SJSA1 (cell line): ENCODE measurements around the gene CHTF8. TPM values are rescaled to one million over a fixed set of nuclear protein-coding genes. Genes with fewer than 3 reads are reported as not detected.

ENCODE experiments used
- DNase-seq, 2 experiments: peaks; one replicate each; pipeline ENCODE4 v3.0.0-alpha.2; 2015 to 2020; ENCODE audit warnings: low spot score in 2 of 2, low read depth in 1 of 2
- H3K27ac ChIP-seq: fragments of 250-450 bp; sonication (Bioruptor Pico); 2 replicates; pipeline ENCODE4 v1.5.1; 2020; ENCODE audit warnings: mild to moderate bottlenecking, moderate library complexity
- H3K27me3 ChIP-seq: fragments of 250-450 bp; sonication (Bioruptor Pico); replicated peaks from 2 replicates; pipeline ENCODE4 v1.5.1; 2020; ENCODE audit warnings: mild to moderate bottlenecking, moderate library complexity
- H3K36me3 ChIP-seq: fragments of 250-450 bp; sonication (Bioruptor Pico); 2 replicates; pipeline ENCODE4 v1.5.1; 2020; ENCODE audit warnings: mild to moderate bottlenecking
- H3K4me1 ChIP-seq: fragments of 250-450 bp; sonication (Bioruptor Pico); replicated peaks from 2 replicates; pipeline ENCODE4 v1.6.1; 2021; ENCODE audit warnings: mild to moderate bottlenecking
- H3K4me3 ChIP-seq: fragments of 250-450 bp; sonication (Bioruptor Pico); 2 replicates; pipeline ENCODE4 v1.5.1; 2020; ENCODE audit warnings: mild to moderate bottlenecking
- H3K9me3 ChIP-seq: fragments of 250-450 bp; sonication (Bioruptor Pico); replicated peaks from 2 replicates; pipeline ENCODE4 v1.5.1; 2020; ENCODE audit warnings: mild to moderate bottlenecking
- total RNA-seq: library from RNA; depleted of rRNA; stranded (reverse); fragments of >200 nt; shearing (Covaris generic); gene quantifications from 2 replicates; pipeline ENCODE4 v1.2.3, GENCODE V29; 2014

CHTF8 gene
- total RNA-seq, 1 experiment from 2014 or later: 43.1 TPM

- Histone ChIP-seq H3K4me3 (no peak overlapping the region), H3K36me3 (peaks cover 64% of the 10 kb centered on the region), H3K4me1 (no peaks in the 10 kb centered on the region), H3K27ac (no peak overlapping the region), H3K9me3 (no peaks in the 10 kb centered on the region), H3K27me3 (no peaks in the 10 kb centered on the region)
- DNase-seq: no peak
Measured at GRCh38 chr16:69114976-69115355, 17.4 kb downstream of the CHTF8 start.

- no peak for DNase-seq
- peaks cover 64% of the 10 kb centered on the region for H3K36me3 ChIP-seq
- no peaks in the 10 kb centered on the region for H3K9me3 ChIP-seq
- H3K4me1 ChIP-seq: no peaks in the 10 kb centered on the region
- H3K4me3 ChIP-seq: no peak overlapping the region
- H3K27ac ChIP-seq: no peak overlapping the region
- H3K27me3 ChIP-seq: no peaks in the 10 kb centered on the region
Measured at GRCh38 chr16:69114346-69114975, 17.9 kb downstream of the CHTF8 start.

DNA sequence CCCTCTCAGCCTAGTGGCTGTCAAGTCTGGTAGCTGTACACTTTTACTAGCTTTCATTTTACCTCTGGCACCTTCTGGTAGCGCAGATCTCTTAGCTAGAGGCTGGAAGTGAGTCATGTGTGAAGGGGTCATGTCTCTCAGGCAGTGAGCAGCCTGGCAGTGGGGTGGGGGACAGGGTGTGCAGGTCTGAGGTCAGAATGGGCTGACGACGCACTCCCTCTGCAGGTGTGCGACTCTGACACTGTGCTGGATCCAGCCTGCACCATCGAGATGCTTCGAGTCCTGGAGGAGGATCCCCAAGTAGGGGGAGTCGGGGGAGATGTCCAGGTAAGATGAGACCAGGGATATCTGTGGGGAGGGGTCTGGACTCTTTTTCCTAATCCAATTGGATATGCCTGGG is 19.2 kb downstream of the CHTF8 start:
- H3K27ac ChIP-seq: no peak overlapping the region
- no peaks in the 10 kb centered on the region for H3K27me3 ChIP-seq
- H3K36me3 ChIP-seq: peaks cover 57% of the 10 kb centered on the region
- no peaks in the 10 kb centered on the region for H3K9me3 ChIP-seq
- H3K4me3 ChIP-seq: no peak overlapping the region
- H3K4me1 ChIP-seq: no peaks in the 10 kb centered on the region
- DNase-seq: no peak

DNA sequence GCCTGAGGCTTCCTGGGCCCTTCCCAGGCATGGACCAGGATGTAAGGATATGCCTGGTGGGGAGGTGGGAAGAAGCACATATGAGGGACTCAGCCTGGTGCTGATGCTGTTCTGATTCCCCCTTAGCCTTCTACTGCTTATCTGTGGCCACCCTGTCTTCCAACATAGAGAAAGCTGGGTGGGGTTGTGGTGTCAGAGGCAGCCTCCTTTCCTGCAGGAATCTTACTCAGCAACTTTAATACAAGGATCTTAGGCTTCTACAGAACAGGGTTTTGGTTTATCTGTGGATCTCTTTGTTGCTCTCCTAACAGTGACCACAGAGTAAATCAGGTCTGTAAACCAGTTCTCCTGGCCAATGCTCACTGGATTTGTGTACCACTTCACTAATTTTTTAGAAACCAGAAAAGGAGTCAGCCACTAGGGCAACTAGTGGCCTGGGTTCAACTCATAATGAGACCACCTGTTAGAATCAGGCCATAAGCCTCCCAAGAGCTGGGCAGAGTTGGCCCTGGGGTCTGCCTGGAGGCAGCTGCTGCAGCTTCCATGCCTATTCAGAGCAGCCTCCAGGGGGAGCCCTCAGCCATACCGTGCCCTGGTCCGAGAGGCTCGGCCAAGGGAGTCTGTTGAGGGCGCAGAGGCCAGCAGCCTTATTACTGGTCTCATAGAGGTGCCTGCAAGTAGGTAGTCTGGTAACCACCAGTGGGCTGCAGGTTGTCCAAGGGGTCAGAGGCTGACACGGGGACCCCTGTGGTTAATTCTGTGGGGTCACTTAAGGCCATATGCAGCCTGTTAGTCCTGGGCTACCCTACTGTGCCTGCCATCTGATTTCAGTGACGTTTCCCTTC is 19.9 kb downstream of the CHTF8 start:
- peaks cover 52% of the 10 kb centered on the region for H3K36me3 ChIP-seq
- H3K27me3 ChIP-seq: no peaks in the 10 kb centered on the region
- peak; percentile 31 to 75 for DNase-seq
- H3K4me1 ChIP-seq: no peaks in the 10 kb centered on the region
- H3K4me3 ChIP-seq: no peak overlapping the region
- H3K9me3 ChIP-seq: no peaks in the 10 kb centered on the region
- H3K27ac ChIP-seq: no peak overlapping the region

DNA sequence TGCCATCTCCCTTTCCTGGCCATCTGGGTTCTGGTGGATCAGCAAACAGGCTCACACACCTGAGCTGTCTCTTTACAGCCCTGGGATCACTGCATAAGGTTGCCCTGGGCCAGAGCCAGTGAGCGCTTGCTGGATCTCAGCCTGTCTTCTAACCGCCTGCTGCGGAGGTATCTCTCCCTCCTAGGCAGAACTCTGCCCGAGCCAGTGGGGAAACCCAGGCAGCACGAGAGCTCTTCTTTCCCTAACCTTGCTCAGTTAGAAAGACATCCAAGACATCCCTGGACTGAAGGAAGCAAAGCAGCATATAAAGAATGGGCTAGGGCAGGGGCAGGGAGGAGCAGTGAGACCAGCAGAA is 20.5 kb downstream of the CHTF8 start:
- DNase-seq: no peak
- H3K4me1 ChIP-seq: peaks cover 2% of the 10 kb centered on the region
- no peak overlapping the region for H3K27ac ChIP-seq
- no peaks in the 10 kb centered on the region for H3K9me3 ChIP-seq
- H3K4me3 ChIP-seq: no peak overlapping the region
- H3K27me3 ChIP-seq: no peaks in the 10 kb centered on the region
- peaks cover 46% of the 10 kb centered on the region for H3K36me3 ChIP-seq

DNA sequence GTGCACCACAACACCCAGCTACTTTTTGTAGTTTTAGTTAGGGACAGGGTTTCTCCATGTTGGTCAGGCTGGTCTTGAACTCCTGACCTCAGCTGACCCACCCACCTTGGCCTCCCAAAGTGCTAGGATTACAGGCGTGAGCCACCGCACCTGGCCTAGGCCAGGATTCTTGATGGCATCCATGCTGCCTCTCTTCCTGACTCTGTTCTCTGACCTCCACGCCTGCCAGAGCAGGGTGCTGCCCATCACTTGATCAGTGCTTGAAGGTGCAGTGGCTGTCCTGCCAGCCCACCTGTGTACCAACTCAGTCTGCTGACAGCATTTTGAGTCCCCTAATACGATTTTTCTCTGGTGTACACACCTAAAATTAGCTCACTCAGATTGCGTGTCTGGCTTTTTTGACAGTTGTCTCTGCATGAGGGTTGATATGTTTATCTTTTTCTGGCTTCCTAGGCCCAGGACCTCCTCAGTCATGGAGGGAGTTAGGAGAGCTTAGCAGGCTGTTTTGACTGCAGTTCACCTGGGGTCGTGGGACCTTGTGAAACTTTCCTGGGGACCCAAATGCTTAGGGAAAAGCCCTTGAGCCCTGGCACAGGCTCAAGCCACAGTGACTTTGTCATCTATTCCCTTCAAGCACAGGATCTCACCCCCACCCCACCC is 21.0 kb downstream of the CHTF8 start:
- Histone ChIP-seq H3K36me3 (peaks cover 41% of the 10 kb centered on the region), H3K9me3 (no peaks in the 10 kb centered on the region), H3K4me3 (no peak overlapping the region), H3K27me3 (no peaks in the 10 kb centered on the region), H3K27ac (no peak overlapping the region), H3K4me1 (peaks cover 7% of the 10 kb centered on the region)
- no peak for DNase-seq

- H3K4me1 ChIP-seq: peaks cover 13% of the 10 kb centered on the region
- no peak overlapping the region for H3K4me3 ChIP-seq
- no peak overlapping the region for H3K27ac ChIP-seq
- no peaks in the 10 kb centered on the region for H3K9me3 ChIP-seq
- no peak for DNase-seq
- peaks cover 36% of the 10 kb centered on the region for H3K36me3 ChIP-seq
- no peaks in the 10 kb centered on the region for H3K27me3 ChIP-seq
Measured at GRCh38 chr16:69110406-69110805, 22.0 kb downstream of the CHTF8 start.

DNA sequence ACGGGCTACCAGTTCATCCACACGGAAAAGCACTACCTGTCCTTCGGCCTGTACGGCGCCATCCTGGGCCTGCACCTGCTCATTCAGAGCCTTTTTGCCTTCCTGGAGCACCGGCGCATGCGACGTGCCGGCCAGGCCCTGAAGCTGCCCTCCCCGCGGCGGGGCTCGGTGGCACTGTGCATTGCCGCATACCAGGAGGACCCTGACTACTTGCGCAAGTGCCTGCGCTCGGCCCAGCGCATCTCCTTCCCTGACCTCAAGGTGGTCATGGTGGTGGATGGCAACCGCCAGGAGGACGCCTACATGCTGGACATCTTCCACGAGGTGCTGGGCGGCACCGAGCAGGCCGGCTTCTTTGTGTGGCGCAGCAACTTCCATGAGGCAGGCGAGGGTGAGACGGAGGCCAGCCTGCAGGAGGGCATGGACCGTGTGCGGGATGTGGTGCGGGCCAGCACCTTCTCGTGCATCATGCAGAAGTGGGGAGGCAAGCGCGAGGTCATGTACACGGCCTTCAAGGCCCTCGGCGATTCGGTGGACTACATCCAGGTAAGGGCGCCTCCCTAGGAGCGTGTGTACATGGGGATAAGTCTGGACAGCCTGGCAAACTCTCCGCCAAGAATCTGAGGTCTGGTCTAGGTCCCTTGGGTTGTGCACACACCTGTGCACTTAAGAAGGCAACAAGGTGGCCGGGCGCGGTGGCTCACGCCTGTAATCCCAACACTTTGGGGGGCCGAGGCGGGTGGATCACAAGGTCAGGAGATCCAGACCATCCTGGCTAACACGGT is 22.7 kb downstream of the CHTF8 start:
- H3K4me3 ChIP-seq: no peak overlapping the region
- peaks cover 13% of the 10 kb centered on the region for H3K4me1 ChIP-seq
- DNase-seq: no peak
- peaks cover 29% of the 10 kb centered on the region for H3K36me3 ChIP-seq
- H3K27ac ChIP-seq: no peak overlapping the region
- H3K9me3 ChIP-seq: no peaks in the 10 kb centered on the region
- no peaks in the 10 kb centered on the region for H3K27me3 ChIP-seq

DNA sequence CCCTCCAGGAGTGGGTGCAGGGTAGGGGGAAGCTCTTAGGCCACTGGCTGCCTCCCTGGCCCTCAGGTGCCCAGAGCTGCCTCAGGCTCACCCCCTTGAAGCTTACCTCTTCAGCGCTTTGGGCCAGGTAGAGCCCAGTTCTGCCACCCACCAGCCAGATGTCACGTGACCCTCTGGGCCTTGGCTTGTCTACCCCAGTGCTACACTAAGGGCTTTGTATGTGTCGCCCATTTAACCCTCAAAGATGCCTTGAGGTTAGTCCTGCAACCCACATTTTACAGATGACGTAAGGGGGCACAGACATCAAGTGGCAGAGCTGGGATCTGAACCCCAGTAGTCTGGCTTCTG is 23.5 kb downstream of the CHTF8 start:
- H3K9me3 ChIP-seq: no peaks in the 10 kb centered on the region
- no peaks in the 10 kb centered on the region for H3K27me3 ChIP-seq
- DNase-seq: no peak
- H3K27ac ChIP-seq: no peak overlapping the region
- no peak overlapping the region for H3K4me3 ChIP-seq
- H3K36me3 ChIP-seq: peaks cover 25% of the 10 kb centered on the region
- H3K4me1 ChIP-seq: peaks cover 13% of the 10 kb centered on the region

DNA sequence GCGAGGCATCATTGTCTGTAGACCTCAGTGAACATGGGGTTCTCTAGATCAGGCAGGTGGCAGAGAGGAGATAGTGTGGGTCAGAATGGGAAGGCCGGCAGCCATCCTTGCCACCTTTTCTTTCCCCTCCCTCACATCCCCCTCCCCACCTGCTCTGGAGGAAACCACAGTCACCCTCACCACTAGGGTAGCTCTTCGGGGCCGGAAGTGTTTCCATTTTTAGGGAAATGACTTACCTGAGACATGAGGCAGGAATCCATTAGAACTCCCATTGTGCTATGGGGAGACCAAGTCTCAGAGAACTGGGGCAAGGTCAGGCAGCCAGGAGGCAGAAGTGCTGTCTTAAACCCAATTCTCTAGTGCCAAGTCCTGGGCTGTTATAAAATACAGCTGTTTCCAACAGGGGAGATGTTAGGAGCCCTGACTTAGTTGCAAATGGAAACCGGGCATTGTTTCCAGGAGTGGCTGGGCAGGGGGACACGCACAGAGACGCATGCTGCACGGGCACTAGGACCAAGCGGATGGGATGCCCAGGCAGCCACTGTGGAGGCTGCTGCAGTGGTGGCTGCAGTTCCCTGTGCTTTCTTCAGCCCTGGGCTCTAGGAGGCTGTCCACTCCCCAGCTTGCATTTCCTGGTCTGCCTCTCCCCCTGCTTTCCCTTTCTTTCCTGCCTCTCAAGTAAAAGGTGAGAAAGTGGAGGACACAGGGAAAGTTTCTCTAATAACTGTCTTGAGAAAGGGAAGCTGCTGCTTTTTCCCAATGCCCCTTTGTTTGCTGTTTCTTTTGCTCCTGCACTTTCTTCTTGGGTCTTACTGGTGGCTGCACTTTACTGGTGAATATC is 24.1 kb downstream of the CHTF8 start:
- peaks cover 23% of the 10 kb centered on the region for H3K36me3 ChIP-seq
- no peak overlapping the region for H3K4me3 ChIP-seq
- no peak for DNase-seq

DNA sequence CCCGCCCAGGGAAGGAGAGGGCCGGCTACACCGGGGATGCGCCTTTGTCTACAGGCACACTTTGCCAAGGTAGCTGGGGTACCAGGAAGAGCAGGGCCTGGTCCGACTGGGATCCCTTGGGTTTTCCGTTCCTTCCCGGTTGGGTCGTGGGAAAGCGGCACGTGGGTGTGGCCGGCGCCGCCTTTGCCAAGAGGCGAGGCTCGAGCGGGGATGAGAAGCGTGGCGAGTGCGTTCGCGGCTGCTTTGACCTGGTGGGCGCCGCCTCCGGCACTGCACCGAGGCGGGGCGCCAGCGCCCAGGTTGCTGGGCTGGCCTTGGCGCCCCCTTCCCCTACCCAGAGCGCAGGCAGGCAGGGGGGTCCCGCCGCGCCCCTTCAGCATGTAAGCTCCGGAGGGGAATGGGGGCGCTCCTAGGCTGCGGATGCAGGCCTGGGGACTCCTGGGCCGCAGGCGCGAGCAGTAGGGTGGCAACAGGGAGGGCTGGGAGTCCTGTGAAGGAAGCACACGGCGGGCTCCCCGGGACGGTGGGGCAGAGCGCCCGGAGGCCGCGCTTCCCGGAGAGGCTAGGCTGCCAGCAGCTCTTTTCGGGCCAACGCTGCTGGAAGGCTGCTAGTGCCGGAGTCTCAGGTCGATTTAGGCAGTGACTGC is 24.9 kb downstream of the CHTF8 start:
- Histone ChIP-seq H3K4me1 (peaks cover 13% of the 10 kb centered on the region), H3K4me3 (no peak overlapping the region)
- DNase-seq: no peak

More for the DNA sequence above, 24.1 kb downstream of the CHTF8 start:
- Histone ChIP-seq H3K9me3 (no peaks in the 10 kb centered on the region), H3K27ac (no peak overlapping the region), H3K4me1 (peaks cover 13% of the 10 kb centered on the region), H3K27me3 (no peaks in the 10 kb centered on the region)

DNA sequence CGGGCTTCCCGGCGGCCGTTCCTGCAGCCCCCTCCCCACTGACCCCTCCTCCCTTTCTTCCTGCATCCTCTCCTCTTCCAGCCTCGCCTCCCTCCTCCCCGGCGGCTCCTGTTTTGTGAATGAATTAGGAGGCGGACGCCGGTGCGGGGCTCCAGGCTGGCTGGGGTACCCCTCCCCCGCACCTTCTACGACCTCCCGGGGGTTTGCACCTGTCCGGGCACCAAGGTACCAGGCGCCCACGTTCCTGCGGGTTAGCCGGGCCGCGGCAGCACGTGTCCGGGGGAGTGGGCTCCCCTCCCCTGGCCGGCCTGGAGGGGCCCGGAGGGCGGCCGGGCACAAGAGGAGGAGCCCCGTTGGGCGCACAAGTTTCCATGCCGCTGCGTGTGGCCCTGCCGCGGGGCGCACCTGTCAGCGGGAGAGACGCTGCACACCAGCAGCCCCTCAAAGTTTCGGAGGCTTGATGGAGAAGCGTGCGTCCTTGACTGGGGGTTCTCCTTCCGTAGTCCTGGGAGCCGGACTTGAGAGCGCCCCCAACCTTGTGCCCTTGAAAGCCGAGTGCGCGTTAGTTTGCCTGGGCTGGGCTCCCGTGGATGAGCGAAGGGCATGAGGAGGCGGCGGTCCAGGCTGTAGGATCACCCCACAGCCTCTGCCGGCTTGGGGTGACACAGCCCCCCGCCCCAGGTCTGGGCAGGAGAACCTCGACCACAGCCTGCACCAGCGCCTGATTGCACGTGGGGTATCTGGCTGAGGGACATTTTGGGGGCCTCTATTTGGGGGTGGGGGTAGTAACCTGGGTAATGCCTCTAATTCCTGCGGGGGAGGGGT is 25.7 kb downstream of the CHTF8 start:
- peak overlapping the region; percentile 57 for H3K4me3 ChIP-seq
- no peaks in the 10 kb centered on the region for H3K27me3 ChIP-seq
- no peaks in the 10 kb centered on the region for H3K9me3 ChIP-seq
- H3K27ac ChIP-seq: no peak overlapping the region
- H3K36me3 ChIP-seq: peaks cover 11% of the 10 kb centered on the region; the same call in 1 of the 2 replicates
- no peak for DNase-seq
- H3K4me1 ChIP-seq: peaks cover 13% of the 10 kb centered on the region

More for the DNA sequence above, 24.9 kb downstream of the CHTF8 start:
- H3K9me3 ChIP-seq: no peaks in the 10 kb centered on the region
- H3K27ac ChIP-seq: no peak overlapping the region
- no peaks in the 10 kb centered on the region for H3K27me3 ChIP-seq
- peaks cover 17% of the 10 kb centered on the region for H3K36me3 ChIP-seq
